Measurements from ENCODE around the gene SLC6A16.

The SLC6A16 gene

DNA sequence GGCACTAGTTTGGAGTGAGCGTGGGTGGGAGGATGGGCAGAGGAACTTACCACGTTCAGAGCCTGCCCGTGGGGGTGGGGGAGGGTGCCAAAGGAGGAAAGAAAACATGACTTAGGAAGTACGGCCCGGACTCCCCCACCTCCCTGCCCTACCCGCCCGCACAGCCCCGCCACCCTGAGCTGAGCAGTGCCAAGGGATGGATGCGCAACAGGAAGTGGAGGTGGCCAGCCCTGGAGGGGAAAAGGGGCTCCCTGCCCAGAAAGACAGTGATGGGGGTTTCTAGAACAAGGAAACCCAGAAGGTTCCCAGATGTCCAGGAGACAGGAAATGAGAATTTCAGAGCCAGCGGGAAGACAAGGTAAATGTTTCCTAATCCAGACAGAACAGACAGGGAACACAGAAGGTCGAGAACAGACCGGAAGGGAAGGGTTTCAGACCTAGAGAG is 30.9 kb upstream of the SLC6A16 start:
- Mint-ChIP-seq H3K4me3 (peak overlapping the region in 1 of 2 donors; percentile 18), H3K4me1 (peaks cover 17% of the 10 kb centered on the region)

GRCh38 chr19:49349567-49349966 is 24.6 kb upstream of the SLC6A16 start:
- Mint-ChIP-seq H3K9me3 (no peaks in the 10 kb centered on the region), H3K4me1 (peaks cover 9% of the 10 kb centered on the region), H3K27ac (no peak overlapping the region), H3K4me3 (no peak overlapping the region), H3K27me3 (no peaks in the 10 kb centered on the region)
- no peak for DNase-seq
- no peak for ATAC-seq

More for the DNA sequence above, 30.9 kb upstream of the SLC6A16 start:
- Mint-ChIP-seq H3K27me3 (peaks cover 29% of the 10 kb centered on the region), H3K27ac (peak overlapping the region in 1 of 2 donors; percentile 76), H3K9me3 (no peaks in the 10 kb centered on the region)
- no peak for ATAC-seq
- DNase-seq: no peak

DNA sequence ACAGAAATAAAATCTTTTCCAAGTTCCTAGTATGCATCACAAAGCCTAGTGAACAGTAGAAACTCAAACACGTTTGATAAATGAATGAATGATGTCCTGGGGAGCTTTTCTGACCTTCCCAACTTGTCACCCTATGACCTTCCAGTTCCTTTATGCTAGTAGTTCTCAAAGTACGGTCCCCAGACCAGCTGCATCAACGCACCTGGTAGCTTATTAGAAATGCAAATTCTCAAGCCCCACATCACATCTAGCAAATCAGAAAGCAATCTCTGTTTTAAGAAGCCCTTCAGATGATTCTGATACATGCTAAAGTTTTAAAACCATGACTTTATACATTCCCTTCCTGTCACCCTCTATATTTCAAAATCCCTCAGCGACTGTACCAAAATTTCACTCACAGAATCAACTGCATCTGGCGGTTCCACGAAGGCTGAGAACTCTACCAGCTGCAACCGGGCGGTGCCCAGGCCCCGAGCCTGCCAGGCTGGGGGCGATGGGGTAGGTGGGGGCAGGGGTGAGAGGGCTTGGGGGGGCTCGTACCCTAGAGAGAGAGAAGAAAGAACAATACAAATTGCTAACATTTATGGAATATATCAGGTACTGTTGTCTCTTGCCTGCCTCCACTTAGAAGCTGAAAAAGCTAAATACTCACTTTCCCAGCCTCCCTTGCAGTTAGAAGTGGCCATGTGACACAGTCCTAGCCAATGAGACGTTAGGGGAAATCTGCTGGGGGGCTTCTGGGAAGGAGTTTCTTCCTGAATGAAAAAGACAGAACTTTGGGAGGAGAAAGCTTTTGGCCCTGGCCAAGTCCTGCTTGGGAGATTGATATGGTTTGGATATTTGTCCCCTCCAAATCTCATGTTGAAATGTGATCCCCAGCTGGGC is 23.6 kb upstream of the SLC6A16 start:
- no peaks in the 10 kb centered on the region for H3K27me3 Mint-ChIP-seq
- H3K27ac Mint-ChIP-seq: no peak overlapping the region
- no peak overlapping the region for H3K4me3 Mint-ChIP-seq
- peaks cover 11% of the 10 kb centered on the region for H3K4me1 Mint-ChIP-seq
- no peaks in the 10 kb centered on the region for H3K9me3 Mint-ChIP-seq
- no peak for DNase-seq
- ATAC-seq: no peak

DNA sequence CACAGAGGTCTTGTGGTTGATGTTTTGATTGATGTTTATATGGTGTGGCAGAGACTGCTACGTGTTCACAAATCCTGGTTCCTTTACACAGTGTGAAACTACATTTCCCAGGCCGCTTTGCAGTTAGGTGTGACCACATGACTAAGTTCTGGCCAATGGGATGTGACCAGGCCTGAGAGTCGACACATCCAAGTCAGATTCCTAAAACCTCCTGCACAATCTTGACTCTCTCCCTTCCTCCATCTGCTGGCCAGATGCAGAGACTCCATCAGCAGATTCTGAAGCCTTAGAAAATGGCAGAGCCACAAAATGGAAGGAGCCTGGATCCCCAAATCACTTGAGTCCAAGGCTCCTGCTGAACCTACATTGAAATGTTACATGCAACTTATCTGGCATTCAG is 22.8 kb upstream of the SLC6A16 start:
- no peak for DNase-seq
- no peak overlapping the region for H3K27ac Mint-ChIP-seq
- no peak overlapping the region for H3K4me3 Mint-ChIP-seq
- peaks cover 15% of the 10 kb centered on the region for H3K4me1 Mint-ChIP-seq
- H3K9me3 Mint-ChIP-seq: no peaks in the 10 kb centered on the region
- no peaks in the 10 kb centered on the region for H3K27me3 Mint-ChIP-seq
- ATAC-seq: peak; percentile 72

- ATAC-seq (peak; percentile 7), DNase-seq (no peak)
- H3K27ac Mint-ChIP-seq: no peak overlapping the region
- no peak overlapping the region for H3K4me3 Mint-ChIP-seq
- H3K9me3 Mint-ChIP-seq: no peaks in the 10 kb centered on the region
- H3K27me3 Mint-ChIP-seq: no peaks in the 10 kb centered on the region
- peaks cover 21% of the 10 kb centered on the region for H3K4me1 Mint-ChIP-seq
Measured at GRCh38 chr19:49347191-49347590, 22.2 kb upstream of the SLC6A16 start.

GRCh38 chr19:49344505-49345423 is 19.8 kb upstream of the SLC6A16 start:
- Mint-ChIP-seq H3K27ac (no peak overlapping the region), H3K4me3 (no peak overlapping the region), H3K4me1 (peaks cover 32% of the 10 kb centered on the region), H3K27me3 (no peaks in the 10 kb centered on the region), H3K9me3 (no peaks in the 10 kb centered on the region)
- DNase-seq (no peak), ATAC-seq (no peak)

GRCh38 chr19:49343123-49343522 is 18.1 kb upstream of the SLC6A16 start:
- H3K4me1 Mint-ChIP-seq: peaks cover 45% of the 10 kb centered on the region
- H3K27me3 Mint-ChIP-seq: no peaks in the 10 kb centered on the region
- H3K4me3 Mint-ChIP-seq: no peak overlapping the region
- no peaks in the 10 kb centered on the region for H3K9me3 Mint-ChIP-seq
- peak overlapping the region in 1 of 2 donors; percentile 59 for H3K27ac Mint-ChIP-seq
- no peak for ATAC-seq
- no peak for DNase-seq

DNA sequence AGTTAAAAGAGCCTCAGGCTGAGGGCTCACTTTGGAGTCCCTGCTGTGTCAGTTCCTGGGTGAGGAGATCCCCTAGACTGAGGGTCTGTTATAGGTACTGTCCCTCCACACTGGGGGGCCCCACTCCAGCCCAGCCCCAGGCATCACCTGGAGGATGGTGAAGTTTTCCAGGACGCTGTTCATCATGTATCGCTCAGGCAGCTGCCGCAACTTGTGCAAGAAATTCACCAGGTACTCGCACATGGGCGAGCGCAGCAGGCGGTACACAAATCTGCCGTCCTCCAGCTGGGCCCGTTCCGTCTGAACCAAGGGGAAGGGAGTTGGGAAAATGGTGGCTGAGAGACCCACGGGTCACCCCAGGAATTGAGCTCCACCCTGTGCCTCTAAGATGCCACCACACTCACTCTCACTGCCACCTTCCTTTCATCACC is 17.3 kb upstream of the SLC6A16 start:
- Mint-ChIP-seq H3K27ac (peak overlapping the region in 1 of 2 donors; percentile 59), H3K27me3 (no peaks in the 10 kb centered on the region), H3K4me3 (no peak overlapping the region), H3K4me1 (peaks cover 53% of the 10 kb centered on the region), H3K9me3 (no peaks in the 10 kb centered on the region)
- no peak for DNase-seq
- ATAC-seq: no peak

DNA sequence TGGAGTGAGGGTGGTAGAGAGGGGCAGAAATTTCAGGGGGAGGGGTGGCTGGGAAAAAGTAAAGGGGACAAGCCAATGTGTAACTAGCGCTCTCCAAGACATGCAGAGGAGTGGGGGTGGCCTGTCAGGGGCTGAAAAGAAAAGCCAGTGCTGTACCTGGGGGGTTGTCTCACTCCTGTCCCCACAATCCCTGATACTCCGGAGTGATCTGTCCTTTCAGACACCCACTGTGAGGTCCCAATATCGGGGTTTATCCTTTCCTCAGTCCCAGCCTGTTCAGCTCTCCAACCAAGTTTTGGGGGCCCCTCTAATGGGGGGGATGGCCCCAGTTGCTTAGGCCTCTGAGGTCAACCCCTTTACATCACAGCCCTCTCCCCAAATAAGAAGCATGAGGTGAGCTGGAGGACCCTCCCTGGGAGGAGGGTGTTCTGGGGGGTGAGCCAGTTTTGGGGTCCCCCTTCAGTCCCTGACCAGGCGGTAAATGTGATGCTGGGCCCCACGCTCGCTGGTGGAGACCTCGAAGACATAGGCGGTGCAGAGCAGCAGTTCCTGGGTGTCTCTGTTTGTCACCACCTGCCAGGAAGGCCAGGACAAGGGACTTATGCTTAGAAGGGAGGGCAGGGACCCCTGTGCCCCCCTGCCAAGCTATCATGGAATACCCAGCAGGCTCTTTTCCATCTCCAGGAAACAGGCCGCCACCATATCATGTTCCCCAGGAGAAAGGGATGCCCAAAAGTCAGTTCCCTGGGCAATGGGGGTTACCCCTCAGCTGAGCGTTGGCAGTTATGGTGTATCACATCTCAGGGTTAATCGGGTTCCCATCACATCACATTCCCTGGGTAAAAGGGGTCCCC is 16.1 kb upstream of the SLC6A16 start:
- no peak for ATAC-seq
- Mint-ChIP-seq H3K27ac (peak overlapping the region in 1 of 2 donors; percentile 55), H3K4me3 (no peak overlapping the region), H3K9me3 (no peaks in the 10 kb centered on the region), H3K27me3 (no peaks in the 10 kb centered on the region), H3K4me1 (peaks cover 65% of the 10 kb centered on the region)
- peak in 1 of 2 donors; percentile 7 for DNase-seq

- Mint-ChIP-seq H3K9me3 (no peaks in the 10 kb centered on the region), H3K4me1 (peaks cover 70% of the 10 kb centered on the region), H3K27me3 (no peaks in the 10 kb centered on the region), H3K4me3 (peak overlapping the region in 1 of 2 donors; percentile 19), H3K27ac (peak overlapping the region in 1 of 2 donors; percentile 55)
- DNase-seq (peak in 1 of 2 donors; percentile 23), ATAC-seq (no peak)
Measured at GRCh38 chr19:49340069-49340864, 15.3 kb upstream of the SLC6A16 start.

DNA sequence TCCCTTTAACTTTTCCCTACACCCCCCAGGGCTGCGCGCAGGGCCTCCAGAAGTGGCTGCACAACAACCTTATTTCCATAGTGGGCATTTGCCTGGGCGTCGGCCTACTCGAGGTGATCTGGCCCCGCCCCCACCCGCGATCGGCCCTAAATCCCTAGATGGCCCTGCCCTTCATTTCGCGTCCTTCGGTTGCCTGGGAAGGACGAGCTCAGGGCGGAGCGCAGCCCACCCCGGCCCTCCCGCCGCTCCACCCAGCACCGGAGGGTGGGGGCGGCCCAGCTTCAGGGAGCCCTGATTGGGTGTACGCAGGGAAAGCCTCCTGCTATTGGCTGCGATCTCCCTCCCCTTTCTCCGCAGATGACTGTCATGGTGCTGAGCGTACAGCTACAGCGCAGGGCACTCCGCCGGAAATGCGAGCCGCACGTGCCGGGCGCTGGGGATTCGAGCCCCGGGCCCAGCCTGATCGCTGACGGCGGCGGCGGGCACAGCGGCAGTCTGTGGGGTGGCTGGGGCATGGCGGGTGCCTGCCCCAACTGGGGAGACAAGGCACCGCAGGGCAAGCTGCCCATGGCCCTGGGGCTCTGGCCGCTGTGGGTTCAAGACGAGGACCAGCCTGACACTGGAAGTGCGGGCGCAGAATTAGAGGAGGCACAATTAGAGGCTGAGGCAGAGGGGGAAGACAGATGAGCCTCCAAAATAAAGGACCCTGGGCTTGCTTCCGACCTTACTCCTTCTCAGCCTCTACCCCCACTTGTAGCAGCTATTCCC is 14.5 kb upstream of the SLC6A16 start:
- Mint-ChIP-seq H3K27ac (no peak overlapping the region), H3K9me3 (no peaks in the 10 kb centered on the region), H3K4me1 (peaks cover 69% of the 10 kb centered on the region), H3K4me3 (no peak overlapping the region), H3K27me3 (no peaks in the 10 kb centered on the region)
- DNase-seq: peak in 1 of 2 donors; percentile 7
- ATAC-seq: no peak

GRCh38 chr19:49338691-49339300 is 13.8 kb upstream of the SLC6A16 start:
- peak in 1 of 2 donors; percentile 16 for DNase-seq
- H3K9me3 Mint-ChIP-seq: no peaks in the 10 kb centered on the region
- no peak overlapping the region for H3K27ac Mint-ChIP-seq
- no peaks in the 10 kb centered on the region for H3K27me3 Mint-ChIP-seq
- peaks cover 75% of the 10 kb centered on the region for H3K4me1 Mint-ChIP-seq
- no peak for ATAC-seq
- H3K4me3 Mint-ChIP-seq: peak overlapping the region in 1 of 2 donors; percentile 19

DNA sequence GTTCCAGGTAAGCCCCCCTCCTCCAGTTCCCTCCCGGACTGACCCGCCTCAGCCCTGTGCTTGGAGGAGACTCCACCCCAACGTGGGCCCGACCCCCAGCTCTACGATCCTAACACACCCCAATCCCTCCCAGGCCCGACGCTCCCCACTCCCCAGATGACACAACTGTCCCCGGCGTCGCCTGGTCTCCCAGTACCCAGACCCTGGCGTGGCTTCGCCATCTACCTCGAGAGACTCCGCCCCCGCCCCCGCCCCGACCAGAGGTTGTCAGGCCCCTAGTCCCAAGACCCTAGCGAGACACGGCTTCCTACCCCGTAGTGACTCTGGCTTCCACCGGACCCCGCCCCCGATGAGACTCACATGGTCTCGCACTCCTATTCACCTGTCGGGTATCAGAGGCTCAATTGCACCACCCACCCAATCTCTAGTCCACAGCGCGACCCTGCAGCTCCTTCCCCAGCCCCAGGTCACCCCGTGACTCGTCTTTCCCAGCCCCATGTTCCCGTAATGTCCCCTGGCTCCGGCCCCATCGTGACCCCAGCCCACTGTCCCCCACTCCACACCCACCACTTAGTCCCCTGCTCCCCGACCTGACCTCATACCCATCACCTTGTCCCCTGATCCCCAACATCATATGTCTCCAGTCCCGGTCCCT is 13.2 kb upstream of the SLC6A16 start:
- Mint-ChIP-seq H3K27me3 (no peaks in the 10 kb centered on the region), H3K27ac (no peak overlapping the region), H3K4me3 (peak overlapping the region in 1 of 2 donors; percentile 19), H3K4me1 (peaks cover 80% of the 10 kb centered on the region), H3K9me3 (no peaks in the 10 kb centered on the region)
- ATAC-seq (no peak), DNase-seq (peak in 1 of 2 donors; percentile 9)

All from stimulated activated naive CD8-positive, alpha-beta T cell treated with anti-CD3 and anti-CD28 coated beads, Interleukin-15, amount 100 ng/mL, for 72 hours (primary cell).